Panc1 (cell line): ENCODE measurements around the gene NGB. TPM values are rescaled to one million over a fixed set of nuclear protein-coding genes. Genes with fewer than 3 reads are reported as not detected.

Source experiments
- ATAC-seq: fragments of 200-7000 bp; cut with Tn5 transposase; 2 replicates; pipeline ENCODE4 v1.9.1; 2020; ENCODE audit warnings: mild to moderate bottlenecking, moderate library complexity
- BruUV-seq: library from RNA; stranded (reverse); fragments of 400-500 nt; replicated peaks from 2 replicates; lab custom pipeline; 2021; lab: Mats Ljungman, UMichigan
- CTCF ChIA-PET: fragments of 300-600 bp; sonication (Branson Sonifier 250); formaldehyde crosslinking; loops from one replicate; lab custom pipeline; 2022; ENCODE audit warnings: antibody characterized with exemption; lab: Charles Lee
- POLR2A ChIA-PET: fragments of 300-600 bp; sonication (Branson Sonifier 250); formaldehyde crosslinking; loops from one replicate; lab custom pipeline; 2022; ENCODE audit warnings: antibody characterized with exemption; lab: Charles Lee
- DNase-seq: peaks from one replicate; pipeline ENCODE4 v3.0.0-alpha.2; 2010; ENCODE audit warnings: low read depth, low spot score
- H3K27ac ChIP-seq: 2 replicates; pipeline ENCODE4 v1.5.1; 2011; ENCODE audit warnings: mild to moderate bottlenecking, low read length, inconsistent platforms
- H3K27me3 ChIP-seq: fragments of 200-500 bp; sonication (Bioruptor generic); 2 replicates; pipeline ENCODE4 v1.6.0; 2014; ENCODE audit warnings: low read length, inconsistent platforms; ENCODE audit not compliant: control insufficient read depth, insufficient read depth
- H3K36me3 ChIP-seq: fragments of 200-500 bp; sonication (Bioruptor generic); 2 replicates; pipeline ENCODE4 v1.5.1; 2014; ENCODE audit warnings: inconsistent platforms, mild to moderate bottlenecking, low read length, moderate library complexity; ENCODE audit not compliant: control insufficient read depth, insufficient read depth
- H3K4me1 ChIP-seq: 2 replicates; pipeline ENCODE4 v1.5.1; 2011; ENCODE audit warnings: inconsistent platforms, mild to moderate bottlenecking, low read length, moderate library complexity; ENCODE audit not compliant: control insufficient read depth, insufficient read depth
- H3K4me3 ChIP-seq, 2 experiments: 2 replicates each; pipeline ENCODE4 v1.5.1; 2011 to 2012; ENCODE audit warnings: low read depth in 2 of 2, low read length in 2 of 2, mild to moderate bottlenecking in 2 of 2, inconsistent platforms in 1 of 2, moderate library complexity in 1 of 2
- H3K9me3 ChIP-seq: fragments of 200-500 bp; sonication (Bioruptor generic); 2 replicates; pipeline ENCODE4 v1.5.1; 2014; ENCODE audit warnings: low read depth, mild to moderate bottlenecking, inconsistent platforms, low read length, moderate library complexity; ENCODE audit not compliant: control insufficient read depth, insufficient read depth
- CTCF ChIP-seq: fragments of 450-650 bp; IDR thresholded peaks from 2 replicates; pipeline ENCODE4 v1.5.1; 2017; ENCODE audit warnings: mild to moderate bottlenecking
- POLR2AphosphoS5 ChIP-seq: IDR thresholded peaks from 2 replicates; pipeline ENCODE4 v1.6.1; 2012; ENCODE audit warnings: mild to moderate bottlenecking, low read depth, low read length, moderate library complexity
- REST ChIP-seq, 2 experiments: IDR thresholded peaks; 2 replicates each; pipeline ENCODE4 v1.6.1; 2011 to 2012; ENCODE audit warnings: low read depth in 2 of 2, control low read depth in 1 of 2, low read length in 1 of 2, mild to moderate bottlenecking in 1 of 2, moderate library complexity in 1 of 2; ENCODE audit not compliant: insufficient read depth in 1 of 2
- SIN3A ChIP-seq: IDR thresholded peaks from 2 replicates; pipeline ENCODE4 v1.6.1; 2012; ENCODE audit warnings: low read depth, mild to moderate bottlenecking, low read length, moderate library complexity, borderline replicate concordance; ENCODE audit not compliant: insufficient read depth
- TCF7L2 ChIP-seq: IDR thresholded peaks from 2 replicates; pipeline ENCODE4 v1.6.1; 2011; ENCODE audit warnings: mild to moderate bottlenecking, low read depth, low read length, inconsistent platforms
- in situ Hi-C: cut with HindIII; loops from 2 replicates; pipeline ENCODE4 v1.10.0; 2016; ENCODE audit warnings: low sequenced_read_pairs, low pct_unique_long_range_greater_than_20kb
- intact Hi-C: fragments of 100-400 bp; cut with micrococcal nuclease; formaldehyde crosslinking; loops from one replicate; pipeline ENCODE4 v1.10.0; 2022; ENCODE audit not compliant: unreplicated experiment
- total RNA-seq: library from RNA; stranded (reverse); gene quantifications from one replicate; pipeline ENCODE4 v1.2.1, GENCODE V29; 2021; ENCODE audit not compliant: unreplicated experiment

NGB gene
- total RNA-seq, 1 experiment from 2014 or later = not detected

GRCh38 chr14:77306416-77306815 lies 35.4 kb upstream of the NGB start:
- CTCF ChIA-PET = interaction anchor here (1.5 kb wide), 1 partner anchor 9 kb away, joined by 4 read pairs; no protein-coding TSS in a partner anchor
- no peak overlapping the region; the same call in 1 of the 2 replicates for H3K27ac ChIP-seq
- ATAC-seq (no peak), DNase-seq (no peak)
- POLR2A ChIA-PET = no interaction called here
- no peak overlapping the region for H3K4me3 ChIP-seq
- in situ Hi-C loops = no loop called here
- H3K36me3 ChIP-seq = no peaks in the 10 kb centered on the region
- no peaks in the 10 kb centered on the region for H3K9me3 ChIP-seq
- H3K27me3 ChIP-seq = no peaks in the 10 kb centered on the region
- intact Hi-C loops = no loop called here
- BruUV-seq = no TSS peak
- TF ChIP-seq CTCF (no peak), TCF7L2 (no peak), REST (IDR thresholded peaks at IDR 0.05; ENCODE audit: insufficient read depth in 1 of 2, low read depth in 2 of 2, low read length in 1 of 2) (no peak), SIN3A (no peak), POLR2AphosphoS5 (no peak)
- peaks cover 23% of the 10 kb centered on the region for H3K4me1 ChIP-seq

GRCh38 chr14:77305696-77306095 lies 34.7 kb upstream of the NGB start:
- POLR2A ChIA-PET = no interaction called here
- intact Hi-C loops = no loop called here
- no peak for TF ChIP-seq CTCF
- TF ChIP-seq TCF7L2 = no peak
- no peak for TF ChIP-seq REST (IDR thresholded peaks at IDR 0.05; ENCODE audit: insufficient read depth in 1 of 2, low read depth in 2 of 2, low read length in 1 of 2)

More at GRCh38 chr14:77305696-77306095, 34.7 kb upstream of the NGB start:
- ATAC-seq (no peak), DNase-seq (no peak)
- no peaks in the 10 kb centered on the region for H3K9me3 ChIP-seq
- in situ Hi-C loops = no loop called here
- no TSS peak for BruUV-seq
- no peaks in the 10 kb centered on the region for H3K27me3 ChIP-seq
- H3K36me3 ChIP-seq = no peaks in the 10 kb centered on the region
- H3K27ac ChIP-seq = no peak overlapping the region
- CTCF ChIA-PET = no interaction called here
- peaks cover 23% of the 10 kb centered on the region for H3K4me1 ChIP-seq
- no peak overlapping the region for H3K4me3 ChIP-seq
